Ishikawa (cell line): ENCODE data around the gene SNX11.

Source experiments
- CEBPB ChIP-seq: IDR thresholded peaks from 2 replicates; pipeline ENCODE4 v1.6.1; 2012
- EGR1 ChIP-seq: IDR thresholded peaks from 2 replicates; pipeline ENCODE4 v1.6.1; 2012
- EP300 ChIP-seq: IDR thresholded peaks from 2 replicates; pipeline ENCODE4 v1.6.1; 2012; ENCODE audit warnings: borderline replicate concordance
- FOXM1 ChIP-seq: IDR thresholded peaks from 2 replicates; pipeline ENCODE4 v1.6.1; 2012; ENCODE audit warnings: low read depth, borderline replicate concordance
- NFIC ChIP-seq: IDR thresholded peaks from 2 replicates; pipeline ENCODE4 v1.6.1; 2012
- RAD21 ChIP-seq: IDR thresholded peaks from 2 replicates; pipeline ENCODE4 v1.6.1; 2012; ENCODE audit warnings: low read depth
- TAF1 ChIP-seq: IDR thresholded peaks from 2 replicates; pipeline ENCODE4 v1.6.1; 2012; ENCODE audit warnings: low read depth, mild to moderate bottlenecking
- TCF12 ChIP-seq: IDR thresholded peaks from 2 replicates; pipeline ENCODE4 v1.6.1; 2012; ENCODE audit warnings: low read depth
- TEAD4 ChIP-seq: IDR thresholded peaks from 2 replicates; pipeline ENCODE4 v1.6.1; 2012
- USF1 ChIP-seq: IDR thresholded peaks from 2 replicates; pipeline ENCODE4 v1.6.1; 2012
- YY1 ChIP-seq: IDR thresholded peaks from 2 replicates; pipeline ENCODE4 v1.6.1; 2012; ENCODE audit warnings: low read depth
- ZBTB7A ChIP-seq: IDR thresholded peaks from 2 replicates; pipeline ENCODE4 v1.6.1; 2012; ENCODE audit warnings: low read depth
- TF ChIP-seq, protein P1 (sequence below): IDR thresholded peaks from 2 replicates; pipeline ENCODE4 v1.6.1; 2012
- TF ChIP-seq, protein P2 (sequence below): IDR thresholded peaks from 2 replicates; pipeline ENCODE4 v1.6.1; 2012; ENCODE audit warnings: low read depth, mild to moderate bottlenecking

DNA sequence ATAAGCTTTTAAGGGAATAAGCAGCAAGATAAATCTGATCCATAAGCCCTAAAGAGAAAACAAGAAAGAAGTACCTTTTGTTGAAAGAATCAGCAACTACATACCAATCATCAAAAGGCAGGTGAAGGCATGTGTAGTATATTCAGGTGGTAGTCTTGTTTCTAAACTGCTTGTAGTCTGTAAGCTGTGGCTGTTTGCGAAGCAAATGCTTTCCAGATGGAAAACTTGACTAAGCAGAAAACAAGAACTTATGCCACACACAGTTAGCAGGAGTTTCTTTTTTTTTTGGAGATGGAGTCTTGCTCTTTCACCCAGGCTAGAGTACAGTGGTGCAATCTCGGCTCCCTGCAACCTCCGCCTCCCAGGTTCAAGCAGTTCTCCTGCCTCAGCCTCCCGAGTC is 12.0 kb upstream of the SNX11 start:
- TF ChIP-seq, protein P1, sequence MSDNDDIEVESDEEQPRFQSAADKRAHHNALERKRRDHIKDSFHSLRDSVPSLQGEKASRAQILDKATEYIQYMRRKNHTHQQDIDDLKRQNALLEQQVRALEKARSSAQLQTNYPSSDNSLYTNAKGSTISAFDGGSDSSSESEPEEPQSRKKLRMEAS, result no peak
- no peak for TF ChIP-seq EP300
- no peak for TF ChIP-seq USF1
- TF ChIP-seq RAD21, result no peak
- no peak for TF ChIP-seq FOXM1
- TF ChIP-seq, protein P2, sequence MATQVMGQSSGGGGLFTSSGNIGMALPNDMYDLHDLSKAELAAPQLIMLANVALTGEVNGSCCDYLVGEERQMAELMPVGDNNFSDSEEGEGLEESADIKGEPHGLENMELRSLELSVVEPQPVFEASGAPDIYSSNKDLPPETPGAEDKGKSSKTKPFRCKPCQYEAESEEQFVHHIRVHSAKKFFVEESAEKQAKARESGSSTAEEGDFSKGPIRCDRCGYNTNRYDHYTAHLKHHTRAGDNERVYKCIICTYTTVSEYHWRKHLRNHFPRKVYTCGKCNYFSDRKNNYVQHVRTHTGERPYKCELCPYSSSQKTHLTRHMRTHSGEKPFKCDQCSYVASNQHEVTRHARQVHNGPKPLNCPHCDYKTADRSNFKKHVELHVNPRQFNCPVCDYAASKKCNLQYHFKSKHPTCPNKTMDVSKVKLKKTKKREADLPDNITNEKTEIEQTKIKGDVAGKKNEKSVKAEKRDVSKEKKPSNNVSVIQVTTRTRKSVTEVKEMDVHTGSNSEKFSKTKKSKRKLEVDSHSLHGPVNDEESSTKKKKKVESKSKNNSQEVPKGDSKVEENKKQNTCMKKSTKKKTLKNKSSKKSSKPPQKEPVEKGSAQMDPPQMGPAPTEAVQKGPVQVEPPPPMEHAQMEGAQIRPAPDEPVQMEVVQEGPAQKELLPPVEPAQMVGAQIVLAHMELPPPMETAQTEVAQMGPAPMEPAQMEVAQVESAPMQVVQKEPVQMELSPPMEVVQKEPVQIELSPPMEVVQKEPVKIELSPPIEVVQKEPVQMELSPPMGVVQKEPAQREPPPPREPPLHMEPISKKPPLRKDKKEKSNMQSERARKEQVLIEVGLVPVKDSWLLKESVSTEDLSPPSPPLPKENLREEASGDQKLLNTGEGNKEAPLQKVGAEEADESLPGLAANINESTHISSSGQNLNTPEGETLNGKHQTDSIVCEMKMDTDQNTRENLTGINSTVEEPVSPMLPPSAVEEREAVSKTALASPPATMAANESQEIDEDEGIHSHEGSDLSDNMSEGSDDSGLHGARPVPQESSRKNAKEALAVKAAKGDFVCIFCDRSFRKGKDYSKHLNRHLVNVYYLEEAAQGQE, result no peak
- TF ChIP-seq TEAD4, result no peak
- TF ChIP-seq CEBPB, result no peak
- TF ChIP-seq TCF12, result no peak
- TF ChIP-seq TAF1, result no peak
- no peak for TF ChIP-seq EGR1
- TF ChIP-seq ZBTB7A, result no peak
- no peak for TF ChIP-seq YY1
- TF ChIP-seq NFIC, result no peak
